GM19455 (cell line): ENCODE results near the gene MCRIP2.

ENCODE experiments used
- ATAC-seq: cut with Tn5 transposase; IDR thresholded peaks from one replicate; pipeline ENCODE4 v1.9.1; 2021; ENCODE audit not compliant: unreplicated experiment

MCRIP2 gene

DNA sequence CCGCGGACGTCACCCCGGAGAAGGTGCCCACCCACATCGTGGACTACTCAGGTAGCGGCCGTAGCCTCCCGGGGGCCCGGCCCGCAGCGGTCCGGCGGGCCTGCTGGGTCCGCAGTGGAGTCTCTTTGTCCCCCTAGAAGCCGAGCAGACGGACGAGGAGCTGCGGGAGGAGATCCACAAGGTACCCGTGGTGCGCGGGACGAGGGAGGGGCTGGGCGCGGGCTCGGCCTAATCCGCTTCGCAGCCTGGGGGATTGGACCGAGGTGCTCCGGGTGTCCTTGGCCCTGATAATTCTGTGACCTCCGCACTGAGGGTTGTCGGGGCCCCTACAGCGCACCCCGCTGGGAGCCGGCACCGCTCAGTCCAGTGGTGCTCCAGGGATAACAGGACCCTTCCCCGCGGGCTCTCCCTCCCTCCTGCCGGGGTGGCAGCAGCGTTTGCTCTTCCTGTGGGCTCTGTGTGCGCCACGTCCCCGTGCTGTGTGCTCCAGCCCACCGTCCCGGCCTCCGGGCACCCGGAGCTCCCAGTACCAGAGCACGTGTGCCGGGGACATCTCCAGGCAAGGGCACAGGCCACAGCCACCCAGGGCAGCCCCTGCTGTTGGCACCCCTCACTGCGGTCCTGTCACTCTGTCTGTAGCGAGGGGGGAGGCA, 27.0 kb downstream of the MCRIP2 start:
- ATAC-seq = no peak

- no peak for ATAC-seq
Measured at GRCh38 chr16:669666-670065, 28.0 kb downstream of the MCRIP2 start.

GRCh38 chr16:670485-671352, 29.1 kb downstream of the MCRIP2 start:
- ATAC-seq = no peak

DNA sequence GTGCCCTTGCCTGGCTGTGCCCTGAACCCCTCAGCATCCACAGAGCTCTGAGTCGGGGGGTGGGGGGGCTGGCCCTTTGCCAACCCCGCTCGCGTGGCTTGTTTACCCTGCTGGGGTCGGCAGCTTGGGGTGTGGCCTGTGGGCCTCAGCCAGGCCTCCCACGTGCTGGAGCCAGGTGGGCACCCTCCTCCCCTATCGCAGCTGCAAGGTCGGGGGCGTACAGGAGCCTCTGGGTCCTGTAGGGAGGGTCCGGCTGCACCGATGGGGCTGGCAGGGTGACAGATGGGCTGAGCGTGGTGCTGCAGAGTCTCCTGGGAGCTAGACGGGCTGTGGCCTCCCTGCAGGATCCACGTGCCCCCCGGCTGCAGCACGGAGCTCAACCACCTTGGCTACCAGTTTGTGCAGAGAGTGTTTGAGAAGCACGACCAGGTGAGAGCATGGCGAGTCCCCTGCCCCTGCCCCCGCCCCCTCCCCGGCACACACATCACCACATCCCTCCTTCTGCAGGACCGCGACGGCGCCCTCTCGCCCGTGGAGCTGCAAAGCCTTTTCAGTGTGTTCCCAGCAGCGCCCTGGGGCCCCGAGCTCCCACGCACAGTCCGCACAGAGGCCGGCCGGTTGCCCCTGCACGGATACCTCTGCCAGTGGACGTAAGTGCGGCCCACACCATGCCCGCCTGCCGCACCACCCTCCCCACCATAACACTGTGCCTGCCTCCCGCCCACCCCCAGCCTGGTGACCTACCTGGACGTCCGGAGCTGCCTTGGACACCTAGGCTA, 29.9 kb downstream of the MCRIP2 start:
- no peak for ATAC-seq

- no peak for ATAC-seq
Measured at GRCh38 chr16:672371-672770, 30.7 kb downstream of the MCRIP2 start.

DNA sequence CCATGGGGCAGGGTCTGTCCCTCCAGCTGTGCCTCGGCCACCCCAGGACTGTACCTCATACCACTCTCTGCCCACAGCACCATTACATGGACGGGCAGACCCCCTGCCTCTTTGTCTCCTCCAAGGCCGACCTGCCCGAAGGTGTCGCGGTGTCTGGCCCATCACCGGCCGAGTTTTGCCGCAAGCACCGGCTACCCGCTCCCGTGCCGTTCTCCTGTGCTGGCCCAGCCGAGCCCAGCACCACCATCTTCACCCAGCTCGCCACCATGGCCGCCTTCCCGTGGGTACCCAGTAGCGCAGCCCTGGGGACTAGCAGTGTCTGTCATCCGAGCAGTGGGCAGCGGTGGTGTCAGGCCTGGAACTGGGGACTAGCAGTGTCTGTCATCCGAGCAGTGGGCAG, 31.2 kb downstream of the MCRIP2 start:
- no peak for ATAC-seq

DNA sequence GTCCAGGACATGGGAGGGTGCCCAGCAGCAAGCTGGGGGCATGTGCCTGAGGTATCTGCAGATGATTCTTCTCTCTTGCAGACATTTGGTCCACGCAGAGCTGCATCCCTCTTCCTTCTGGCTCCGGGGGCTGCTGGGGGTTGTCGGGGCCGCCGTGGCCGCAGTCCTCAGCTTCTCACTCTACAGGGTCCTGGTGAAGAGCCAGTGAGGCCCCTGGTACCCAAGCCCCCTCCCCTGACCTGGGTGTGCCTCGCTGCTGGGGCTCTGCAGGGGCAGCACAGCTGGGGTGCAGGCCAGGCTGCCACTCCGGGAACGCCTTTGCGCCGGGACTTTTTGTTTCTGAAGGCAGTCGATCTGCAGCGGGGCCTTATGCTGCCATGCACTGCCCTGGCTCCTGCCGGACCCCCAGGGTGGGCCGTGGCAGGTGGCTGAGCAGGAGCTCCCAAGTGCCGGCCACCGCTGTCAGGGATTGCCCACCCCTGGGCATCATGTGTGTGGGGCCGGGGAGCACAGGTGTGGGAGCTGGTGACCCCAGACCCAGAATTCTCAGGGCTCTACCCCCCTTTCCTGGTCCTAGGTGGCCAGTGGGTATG, 31.9 kb downstream of the MCRIP2 start:
- ATAC-seq = no peak

DNA sequence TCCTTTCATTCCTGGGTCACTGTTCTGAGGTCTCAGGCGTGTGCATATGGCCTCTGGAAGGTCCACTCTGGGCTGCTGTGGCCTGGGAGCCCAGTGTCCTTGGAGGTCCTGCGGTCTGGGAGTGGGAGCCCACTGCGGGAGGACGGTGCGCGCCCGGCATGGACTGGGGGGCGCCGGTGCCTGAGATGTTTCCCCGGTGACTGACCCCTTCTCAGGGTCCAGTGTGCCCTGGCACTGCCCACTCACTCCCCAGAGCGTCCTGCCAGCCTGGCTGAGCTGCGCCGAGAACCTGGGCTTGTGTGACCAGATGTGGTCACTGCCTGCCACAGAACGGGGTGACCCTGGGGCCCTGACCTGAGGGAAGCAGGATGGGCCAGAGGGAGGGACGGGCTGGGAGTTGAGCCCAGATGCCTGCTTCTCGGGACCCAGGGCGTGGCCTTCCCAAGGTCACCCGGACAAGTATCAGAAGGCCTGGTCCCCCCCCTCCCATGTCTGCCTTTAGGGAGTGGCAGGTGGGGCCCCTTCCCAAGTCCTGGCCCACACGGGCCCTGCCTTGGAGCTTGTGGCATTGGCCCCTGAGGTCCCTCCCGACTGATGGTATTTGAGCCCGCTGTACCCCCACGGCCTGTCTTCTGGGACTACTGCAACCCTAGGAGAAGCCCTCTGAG, 32.7 kb downstream of the MCRIP2 start:
- ATAC-seq = no peak

GRCh38 chr16:674968-675883, 33.6 kb downstream of the MCRIP2 start, which contains the start of gene RHBDL1:
RHBDL1 (plus strand) TSS chr16:675671; CDS start chr16:675791, 120 bp downstream.
- ATAC-seq = no peak

- ATAC-seq = no peak
Measured at GRCh38 chr16:675884-676564, 34.4 kb downstream of the MCRIP2 start.

GRCh38 chr16:676565-676902, 34.9 kb downstream of the MCRIP2 start:
- ATAC-seq = no peak

DNA sequence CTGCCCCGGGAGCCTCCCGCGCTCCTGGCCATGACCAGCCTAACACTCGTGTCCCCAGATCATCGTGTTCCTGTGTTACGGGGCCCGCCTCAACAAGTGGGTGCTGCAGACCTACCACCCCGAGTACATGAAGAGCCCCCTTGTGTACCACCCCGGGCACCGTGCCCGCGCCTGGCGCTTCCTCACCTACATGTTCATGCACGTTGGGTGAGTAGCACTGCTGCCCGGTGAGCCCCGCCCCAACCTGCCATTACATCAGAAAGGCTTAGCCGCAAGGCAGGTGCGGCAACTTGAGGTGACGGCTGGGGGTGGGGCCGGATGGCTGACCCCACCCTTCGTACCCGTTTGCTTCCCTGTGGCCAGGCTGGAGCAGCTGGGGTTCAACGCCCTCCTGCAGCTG, 35.3 kb downstream of the MCRIP2 start:
- no peak for ATAC-seq

DNA sequence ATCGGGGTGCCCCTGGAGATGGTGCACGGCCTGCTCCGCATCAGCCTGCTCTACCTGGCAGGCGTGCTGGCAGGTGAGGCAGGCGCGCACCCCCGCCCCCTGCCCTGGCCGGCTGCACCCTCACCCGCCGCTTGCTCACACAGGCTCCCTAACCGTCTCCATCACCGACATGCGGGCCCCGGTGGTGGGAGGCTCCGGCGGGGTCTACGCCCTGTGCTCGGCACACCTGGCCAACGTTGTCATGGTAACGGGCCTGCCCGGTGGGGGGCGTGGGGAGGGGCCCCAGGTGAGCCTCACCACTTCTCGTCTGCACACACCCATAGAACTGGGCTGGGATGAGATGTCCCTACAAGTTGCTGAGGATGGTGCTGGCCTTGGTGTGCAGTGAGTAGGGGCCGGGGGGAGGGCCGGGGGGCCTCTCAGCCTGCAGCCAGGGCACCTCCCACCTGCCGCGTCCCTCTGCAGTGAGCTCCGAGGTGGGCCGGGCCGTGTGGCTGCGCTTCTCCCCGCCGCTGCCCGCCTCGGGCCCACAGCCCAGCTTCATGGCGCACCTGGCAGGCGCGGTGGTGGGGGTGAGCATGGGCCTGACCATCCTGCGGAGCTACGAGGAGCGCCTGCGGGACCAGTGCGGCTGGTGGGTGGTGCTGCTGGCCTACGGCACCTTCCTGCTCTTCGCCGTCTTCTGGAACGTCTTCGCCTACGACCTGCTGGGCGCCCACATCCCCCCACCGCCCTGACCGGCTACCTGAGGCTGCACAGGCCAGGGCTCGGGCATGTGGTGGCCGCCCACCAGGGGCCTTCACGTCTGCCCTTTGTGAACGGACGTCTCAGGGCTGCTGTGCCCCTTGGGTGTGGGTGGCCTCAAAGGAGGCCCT, 35.9 kb downstream of the MCRIP2 start:
- no peak for ATAC-seq

DNA sequence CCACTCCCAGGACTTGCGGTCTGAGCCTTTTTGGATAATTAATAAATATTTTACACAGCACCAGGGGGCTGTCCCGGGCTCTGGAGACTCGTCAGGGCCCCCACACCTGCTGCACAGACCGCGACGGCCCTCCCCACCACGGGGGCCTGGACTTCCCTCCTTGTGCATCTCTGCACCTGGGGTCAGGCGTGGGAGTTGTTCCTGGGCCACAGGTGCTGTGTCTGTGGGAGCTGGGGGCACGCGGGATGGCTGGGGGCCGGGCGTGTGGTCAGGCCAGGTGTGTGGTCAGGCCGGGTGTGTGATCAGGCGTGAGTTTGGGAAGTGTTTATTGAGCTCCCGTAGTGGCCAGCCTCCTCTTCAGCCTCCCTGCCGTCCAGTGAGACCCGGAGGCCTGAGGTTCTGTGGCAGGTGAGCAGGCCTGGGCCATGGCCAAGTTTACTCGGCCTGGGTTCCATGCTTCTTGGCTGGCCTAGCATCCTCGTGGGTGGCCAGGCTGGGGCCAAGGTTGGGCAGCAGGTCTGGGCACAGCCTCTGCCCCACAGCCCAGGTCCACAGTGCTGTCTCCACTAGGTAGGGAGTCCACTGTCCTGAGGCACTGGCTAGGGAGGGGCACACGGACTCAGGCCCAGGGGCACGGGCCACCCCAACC, 36.7 kb downstream of the MCRIP2 start:
- ATAC-seq = no peak

- no peak for ATAC-seq
Measured at GRCh38 chr16:678858-679813, 37.5 kb downstream of the MCRIP2 start.

DNA sequence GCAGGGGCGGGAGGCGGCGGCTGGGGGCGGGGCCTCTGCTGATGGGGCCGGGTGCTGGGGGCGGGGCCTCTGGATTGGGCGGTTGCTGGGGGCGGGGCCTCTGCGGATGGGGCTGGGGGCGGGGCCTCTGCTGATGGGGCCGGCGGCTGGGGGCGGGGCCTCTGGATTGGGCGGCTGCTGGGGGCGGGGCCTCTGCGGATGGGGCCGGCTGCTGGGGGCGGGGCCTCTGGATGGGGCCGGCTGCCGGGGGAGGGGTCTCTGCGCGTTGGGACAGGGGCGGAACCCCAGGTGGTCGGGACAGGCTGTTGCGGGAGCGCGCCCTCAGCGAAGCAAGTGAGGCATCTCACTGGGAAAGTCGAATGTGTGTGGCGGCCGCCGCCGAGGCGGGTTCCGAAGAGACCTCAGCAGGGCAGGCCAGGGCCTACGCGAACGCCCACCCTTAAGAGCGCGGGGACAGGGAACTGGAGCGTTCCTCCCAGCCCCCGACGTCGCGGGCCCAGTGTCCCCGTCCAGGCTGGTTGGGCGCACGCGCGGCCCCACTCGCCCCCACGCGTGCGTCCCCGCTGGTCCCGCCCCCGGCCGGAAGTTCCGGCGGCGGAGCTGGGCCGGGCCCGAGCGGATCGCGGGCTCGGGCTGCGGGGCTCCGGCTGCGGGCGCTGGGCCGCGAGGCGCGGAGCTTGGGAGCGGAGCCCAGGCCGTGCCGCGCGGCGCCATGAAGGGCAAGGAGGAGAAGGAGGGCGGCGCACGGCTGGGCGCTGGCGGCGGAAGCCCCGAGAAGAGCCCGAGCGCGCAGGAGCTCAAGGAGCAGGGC, 38.4 kb downstream of the MCRIP2 start, which contains the start of gene STUB1:
STUB1 (plus strand) TSS at position 597 of the 811 bp plus-strand sequence; CDS start at position 713, 116 bp downstream.
- ATAC-seq = no peak
